Brain microvascular endothelial cell (primary cell): Measurements from ENCODE around the gene NFATC1.

Source experiments
- DNase-seq: peaks from one replicate; pipeline ENCODE4 v3.0.0-alpha.2; 2020
- H3K27ac ChIP-seq: fragments of 250-450 bp; sonication (Bioruptor Pico); 2 replicates; pipeline ENCODE4 v1.5.1; 2020; ENCODE audit warnings: mild to moderate bottlenecking, moderate library complexity
- H3K27me3 ChIP-seq: fragments of 250-450 bp; sonication (Bioruptor Pico); replicated peaks from 2 replicates; pipeline ENCODE4 v1.5.1; 2020; ENCODE audit warnings: mild to moderate bottlenecking
- H3K36me3 ChIP-seq: fragments of 250-450 bp; sonication (Bioruptor Pico); replicated peaks from 2 replicates; pipeline ENCODE4 v1.5.1; 2020; ENCODE audit warnings: mild to moderate bottlenecking
- H3K4me3 ChIP-seq: 2 replicates; pipeline ENCODE4 v1.5.1; 2011; ENCODE audit warnings: low read depth, mild to moderate bottlenecking, control low read depth, low read length, moderate library complexity
- in situ Hi-C: cut with HindIII; loops from 2 replicates; pipeline ENCODE4 v1.10.0; 2017; ENCODE audit warnings: low sequenced_read_pairs, low pct_ligation_motif_present
- TF ChIP-seq, protein P1 (sequence below): IDR thresholded peaks from 2 replicates; pipeline ENCODE4 v1.5.1; 2011; ENCODE audit warnings: low read depth, mild to moderate bottlenecking, moderate library complexity, low read length, control low read depth, inconsistent platforms; ENCODE audit errors: missing control alignments

NFATC1 gene

DNA sequence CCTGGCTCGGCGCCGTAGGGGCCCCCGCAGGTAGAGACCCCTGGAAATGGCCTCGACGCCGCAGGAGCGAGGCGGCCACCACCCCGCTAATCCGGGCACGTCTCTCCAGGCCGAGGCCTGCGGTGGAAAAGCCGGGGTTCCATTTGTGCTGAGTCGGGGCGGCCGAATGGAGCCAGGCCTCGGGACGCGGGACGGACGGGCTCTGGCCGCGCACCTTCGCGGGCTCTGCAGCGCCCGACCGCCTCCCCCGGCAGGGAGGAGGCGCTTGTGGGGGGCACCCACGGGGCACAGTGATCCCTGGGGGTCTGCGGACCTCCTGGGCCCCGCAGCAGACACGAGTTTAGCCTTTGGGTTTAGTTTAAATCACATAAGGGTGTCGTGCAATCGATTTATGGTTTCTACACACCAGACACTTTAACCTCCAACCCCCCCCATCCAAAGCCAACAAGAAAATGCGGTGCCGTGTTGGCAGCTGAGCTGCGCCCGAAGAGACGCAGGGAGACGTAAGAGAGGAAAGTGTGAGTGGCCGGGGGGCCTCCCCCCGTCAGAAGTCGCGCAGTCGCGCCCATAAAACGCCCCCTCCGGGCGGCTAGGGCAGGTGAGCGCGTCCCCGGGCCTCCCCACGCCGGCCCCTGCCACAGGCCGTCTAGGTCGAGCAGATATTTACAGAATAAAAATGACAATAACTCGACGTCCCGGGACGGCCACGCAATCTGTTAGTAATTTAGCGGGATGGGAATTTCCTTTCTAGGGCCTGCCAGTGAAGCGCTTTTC is 1.0 kb upstream of the NFATC1 start:
- Histone ChIP-seq H3K27me3 (peaks cover 44% of the 10 kb centered on the region), H3K4me3 (peak overlapping the region; percentile 12), H3K27ac (no peak overlapping the region), H3K36me3 (no peaks in the 10 kb centered on the region)
- peak; percentile 16 for DNase-seq
- TF ChIP-seq, protein P1, sequence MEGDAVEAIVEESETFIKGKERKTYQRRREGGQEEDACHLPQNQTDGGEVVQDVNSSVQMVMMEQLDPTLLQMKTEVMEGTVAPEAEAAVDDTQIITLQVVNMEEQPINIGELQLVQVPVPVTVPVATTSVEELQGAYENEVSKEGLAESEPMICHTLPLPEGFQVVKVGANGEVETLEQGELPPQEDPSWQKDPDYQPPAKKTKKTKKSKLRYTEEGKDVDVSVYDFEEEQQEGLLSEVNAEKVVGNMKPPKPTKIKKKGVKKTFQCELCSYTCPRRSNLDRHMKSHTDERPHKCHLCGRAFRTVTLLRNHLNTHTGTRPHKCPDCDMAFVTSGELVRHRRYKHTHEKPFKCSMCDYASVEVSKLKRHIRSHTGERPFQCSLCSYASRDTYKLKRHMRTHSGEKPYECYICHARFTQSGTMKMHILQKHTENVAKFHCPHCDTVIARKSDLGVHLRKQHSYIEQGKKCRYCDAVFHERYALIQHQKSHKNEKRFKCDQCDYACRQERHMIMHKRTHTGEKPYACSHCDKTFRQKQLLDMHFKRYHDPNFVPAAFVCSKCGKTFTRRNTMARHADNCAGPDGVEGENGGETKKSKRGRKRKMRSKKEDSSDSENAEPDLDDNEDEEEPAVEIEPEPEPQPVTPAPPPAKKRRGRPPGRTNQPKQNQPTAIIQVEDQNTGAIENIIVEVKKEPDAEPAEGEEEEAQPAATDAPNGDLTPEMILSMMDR = no peak
- in situ Hi-C loops = loop anchor here (25.0 kb wide), 1 partner anchor 243 kb away; no protein-coding TSS in a partner anchor

DNA sequence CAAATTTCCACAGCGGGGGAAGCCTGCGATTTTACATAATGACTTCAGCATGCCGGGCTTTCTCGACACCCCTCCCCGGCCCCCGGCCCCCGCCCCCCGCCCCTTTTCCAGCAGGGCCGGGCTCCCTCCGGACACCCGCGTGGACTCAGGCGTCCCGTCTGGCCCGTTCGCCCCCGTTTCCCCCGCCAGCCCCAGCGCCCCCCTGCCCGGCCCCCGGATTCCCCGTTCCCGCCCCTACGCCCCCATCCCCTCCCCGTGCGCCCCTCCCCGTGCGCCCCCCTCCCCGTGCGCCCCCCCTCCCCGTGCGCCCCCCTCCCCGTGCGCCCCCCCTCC is 456 bp upstream of the NFATC1 start:
- TF ChIP-seq, protein P1 = no peak
- no peak for DNase-seq
- H3K36me3 ChIP-seq = no peaks in the 10 kb centered on the region
- in situ Hi-C loops = loop anchor here (25.0 kb wide), 1 partner anchor 242 kb away; no protein-coding TSS in a partner anchor
- H3K4me3 ChIP-seq = no peak overlapping the region
- peaks cover 46% of the 10 kb centered on the region for H3K27me3 ChIP-seq
- no peak overlapping the region for H3K27ac ChIP-seq

- in situ Hi-C loops = loop anchor here (25.0 kb wide), 1 partner anchor 241 kb away; no protein-coding TSS in a partner anchor
- DNase-seq = no peak
- no peak overlapping the region for H3K27ac ChIP-seq
- H3K4me3 ChIP-seq = peak overlapping the region; percentile 27
- TF ChIP-seq, protein P1 = peak; percentile 5
- H3K36me3 ChIP-seq = no peaks in the 10 kb centered on the region
- peaks cover 46% of the 10 kb centered on the region for H3K27me3 ChIP-seq
Observed at GRCh38 chr18:79396431-79397246, 909 bp downstream of the NFATC1 start.

DNA sequence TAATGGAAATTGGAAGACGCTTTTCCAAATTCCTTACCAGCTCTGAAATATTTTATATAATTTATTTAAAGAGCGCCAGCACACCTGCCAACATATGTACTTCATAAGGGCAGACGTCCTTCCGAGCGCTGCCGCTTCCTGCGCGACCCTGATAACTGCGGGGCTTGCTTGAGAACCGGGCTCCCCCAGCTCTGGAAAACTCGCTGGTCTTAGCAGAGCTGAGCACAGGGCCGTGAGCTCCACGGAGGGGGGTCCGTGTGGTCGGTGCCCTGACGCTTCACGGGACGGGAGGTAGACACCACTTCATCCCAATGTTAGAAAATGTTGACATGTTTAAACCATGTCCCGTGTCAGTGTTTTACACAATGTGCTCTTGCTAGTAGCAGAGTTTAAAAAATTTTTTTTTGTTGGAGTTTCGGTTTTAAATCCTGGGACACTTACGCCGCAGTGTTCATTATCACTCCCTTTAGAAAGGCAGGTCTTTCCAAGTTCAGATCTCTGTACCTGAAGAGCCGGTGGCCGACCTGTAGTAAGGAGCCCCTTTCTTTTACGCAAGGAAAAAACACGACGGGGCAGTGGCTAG is 1.6 kb downstream of the NFATC1 start:
- TF ChIP-seq, protein P1 = no peak
- in situ Hi-C loops = loop anchor here (25.0 kb wide), 1 partner anchor 240 kb away; no protein-coding TSS in a partner anchor
- Histone ChIP-seq H3K27me3 (peaks cover 44% of the 10 kb centered on the region), H3K27ac (no peak overlapping the region), H3K4me3 (no peak overlapping the region), H3K36me3 (no peaks in the 10 kb centered on the region)
- no peak for DNase-seq

GRCh38 chr18:79397830-79398761 is 2.4 kb downstream of the NFATC1 start:
- no peak for DNase-seq
- H3K27ac ChIP-seq = no peak overlapping the region
- H3K27me3 ChIP-seq = peaks cover 44% of the 10 kb centered on the region
- H3K36me3 ChIP-seq = no peaks in the 10 kb centered on the region
- TF ChIP-seq, protein P1 = no peak
- in situ Hi-C loops = loop anchor here (25.0 kb wide), 1 partner anchor 239 kb away; no protein-coding TSS in a partner anchor
- no peak overlapping the region for H3K4me3 ChIP-seq
